Left colon (tissue), 2 donors: ENCODE data around the gene SMG5. TPM values are rescaled to one million over a fixed set of nuclear protein-coding genes. Genes with fewer than 3 reads are reported as not detected.
A peak's percentile ranks its signal among the peaks of the same experiment; 100 is the strongest.

Experiments
- ATAC-seq: fragments of 200-7000 bp; cut with Tn5 transposase; one replicate; pipeline ENCODE4 v1.9.1; 2020; ENCODE audit warnings: mild to moderate bottlenecking, moderate library complexity
- DNase-seq, 2 donors: peaks; one replicate each; pipeline ENCODE4 v3.0.0-alpha.2; 2020
- intact Hi-C, 2 donors: fragments of 100-400 bp; cut with DNase I in 1 of 2; cut with micrococcal nuclease in 1 of 2; formaldehyde crosslinking; loops; one replicate each; pipeline versions ENCODE4 v1.11.2 to v1.14.0; 2022; cut with DNase I, micrococcal nuclease
- total RNA-seq, 2 donors: library from RNA; stranded (reverse); fragmentation: NEBNext Ultra II Directional; extraction: Animal tissue kit (Norgen Biotek cat#: 25700); gene quantifications; one replicate each; pipeline ENCODE4 v1.2.1, GENCODE V29; 2021
- donor health status: DM: no; HTN: no; CAD: no.
- donor health status: DM: yes; HTN: yes; CAD: no.

SMG5 gene
- total RNA-seq, 2 donors from 2014 or later = 65.3 to 73.9 TPM

- ATAC-seq = no peak
- no peak for DNase-seq
- intact Hi-C loops = no loop called here
These were observed 896 bp upstream of the SMG5 start for GRCh38 chr1:156283521-156283920.

- intact Hi-C loops = no loop called here
- peak; percentile 73 for ATAC-seq
- peak; percentile 19 to 73 for DNase-seq
These were observed 739 bp downstream of the SMG5 start for GRCh38 chr1:156281693-156282478.

GRCh38 chr1:156281281-156281680 is 1.3 kb downstream of the SMG5 start:
- no peak for ATAC-seq
- no peak for DNase-seq
- intact Hi-C loops = no loop called here

GRCh38 chr1:156279837-156280236 is 2.8 kb downstream of the SMG5 start:
- no peak for ATAC-seq
- intact Hi-C loops = no loop called here
- no peak for DNase-seq

- no peak for DNase-seq
- ATAC-seq = no peak
- intact Hi-C loops = no loop called here
These were observed 5.7 kb downstream of the SMG5 start for GRCh38 chr1:156276966-156277381.

GRCh38 chr1:156276532-156276931 is 6.1 kb downstream of the SMG5 start:
- ATAC-seq = no peak
- DNase-seq = no peak
- intact Hi-C loops = no loop called here

- intact Hi-C loops = no loop called here
- DNase-seq = no peak
- ATAC-seq = no peak
These were observed 12.3 kb downstream of the SMG5 start for GRCh38 chr1:156270314-156270713.

- ATAC-seq = no peak
- DNase-seq = no peak
- intact Hi-C loops = no loop called here
These were observed 14.3 kb downstream of the SMG5 start for GRCh38 chr1:156268336-156268735.

GRCh38 chr1:156266051-156266450 is 16.6 kb downstream of the SMG5 start:
- intact Hi-C loops = no loop called here
- no peak for DNase-seq

GRCh38 chr1:156263288-156263655 is 19.4 kb downstream of the SMG5 start:
- no peak for DNase-seq
- no peak for ATAC-seq
- intact Hi-C loops = no loop called here

More at GRCh38 chr1:156266051-156266450, 16.6 kb downstream of the SMG5 start:
- ATAC-seq = no peak

- intact Hi-C loops = no loop called here
- DNase-seq = no peak
- no peak for ATAC-seq
These were observed 20.0 kb downstream of the SMG5 start for GRCh38 chr1:156262461-156263287.

- intact Hi-C loops = no loop called here
- ATAC-seq = no peak
- DNase-seq = no peak
These were observed 21.7 kb downstream of the SMG5 start for GRCh38 chr1:156260896-156261295.

- intact Hi-C loops = no loop called here
- DNase-seq (no peak), ATAC-seq (no peak)
These were observed 22.8 kb downstream of the SMG5 start for GRCh38 chr1:156259805-156260204.

- ATAC-seq (no peak), DNase-seq (no peak)
- intact Hi-C loops = no loop called here
These were observed 23.8 kb downstream of the SMG5 start for GRCh38 chr1:156258859-156259258.

GRCh38 chr1:156257711-156258110 is 24.9 kb downstream of the SMG5 start:
- no peak for DNase-seq
- no peak for ATAC-seq
- intact Hi-C loops = no loop called here

GRCh38 chr1:156253634-156254033 is 29.0 kb downstream of the SMG5 start:
- ATAC-seq = no peak
- no peak for DNase-seq
- intact Hi-C loops = no loop called here

- intact Hi-C loops = no loop called here
- no peak for ATAC-seq
- DNase-seq = no peak
These were observed 31.1 kb downstream of the SMG5 start for GRCh38 chr1:156251527-156251926.

- intact Hi-C loops = no loop called here
- no peak for DNase-seq
- no peak for ATAC-seq
These were observed 33.0 kb downstream of the SMG5 start for GRCh38 chr1:156249593-156249992.

- no peak for ATAC-seq
- intact Hi-C loops = no loop called here
- DNase-seq = no peak
These were observed 34.3 kb downstream of the SMG5 start for GRCh38 chr1:156248323-156248683.
